Tibial nerve (tissue), 4 donors: ENCODE results near the gene CLPTM1.

Source experiments
- EP300 ChIP-seq, 2 donors: sonication (generic); formaldehyde crosslinking; IDR thresholded peaks; one replicate each; pipeline ENCODE4 v1.6.1; 2017; ENCODE audit warnings: antibody characterized with exemption in 2 of 2, mild to moderate bottlenecking in 1 of 2
- POLR2A ChIP-seq, 2 donors: fragments of 450-650 bp; IDR thresholded peaks; one replicate each; pipeline ENCODE4 v1.6.1; 2017; ENCODE audit warnings: antibody characterized with exemption in 2 of 2, mild to moderate bottlenecking in 2 of 2, moderate library complexity in 2 of 2
- TF ChIP-seq, protein P1 (sequence below), 5 experiments: fragments of 200-600 bp in 3 of 5; fragments of 450-650 bp in 2 of 5; sonication (generic) in 3 of 5; IDR thresholded peaks; one replicate each; pipeline ENCODE4 v1.5.1; 2016 to 2019; ENCODE audit warnings: antibody characterized with exemption in 5 of 5, mild to moderate bottlenecking in 3 of 5, moderate library complexity in 2 of 5

DNA sequence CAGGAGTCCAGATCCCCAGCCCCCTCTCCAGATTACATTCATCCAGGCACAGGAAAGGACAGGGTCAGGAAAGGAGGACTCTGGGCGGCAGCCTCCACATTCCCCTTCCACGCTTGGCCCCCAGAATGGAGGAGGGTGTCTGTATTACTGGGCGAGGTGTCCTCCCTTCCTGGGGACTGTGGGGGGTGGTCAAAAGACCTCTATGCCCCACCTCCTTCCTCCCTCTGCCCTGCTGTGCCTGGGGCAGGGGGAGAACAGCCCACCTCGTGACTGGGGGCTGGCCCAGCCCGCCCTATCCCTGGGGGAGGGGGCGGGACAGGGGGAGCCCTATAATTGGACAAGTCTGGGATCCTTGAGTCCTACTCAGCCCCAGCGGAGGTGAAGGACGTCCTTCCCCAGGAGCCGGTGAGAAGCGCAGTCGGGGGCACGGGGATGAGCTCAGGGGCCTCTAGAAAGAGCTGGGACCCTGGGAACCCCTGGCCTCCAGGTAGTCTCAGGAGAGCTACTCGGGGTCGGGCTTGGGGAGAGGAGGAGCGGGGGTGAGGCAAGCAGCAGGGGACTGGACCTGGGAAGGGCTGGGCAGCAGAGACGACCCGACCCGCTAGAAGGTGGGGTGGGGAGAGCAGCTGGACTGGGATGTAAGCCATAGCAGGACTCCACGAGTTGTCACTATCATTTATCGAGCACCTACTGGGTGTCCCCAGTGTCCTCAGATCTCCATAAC, 49.6 kb upstream of the CLPTM1 start, which contains the start of gene APOE:
- TF ChIP-seq, protein P1, sequence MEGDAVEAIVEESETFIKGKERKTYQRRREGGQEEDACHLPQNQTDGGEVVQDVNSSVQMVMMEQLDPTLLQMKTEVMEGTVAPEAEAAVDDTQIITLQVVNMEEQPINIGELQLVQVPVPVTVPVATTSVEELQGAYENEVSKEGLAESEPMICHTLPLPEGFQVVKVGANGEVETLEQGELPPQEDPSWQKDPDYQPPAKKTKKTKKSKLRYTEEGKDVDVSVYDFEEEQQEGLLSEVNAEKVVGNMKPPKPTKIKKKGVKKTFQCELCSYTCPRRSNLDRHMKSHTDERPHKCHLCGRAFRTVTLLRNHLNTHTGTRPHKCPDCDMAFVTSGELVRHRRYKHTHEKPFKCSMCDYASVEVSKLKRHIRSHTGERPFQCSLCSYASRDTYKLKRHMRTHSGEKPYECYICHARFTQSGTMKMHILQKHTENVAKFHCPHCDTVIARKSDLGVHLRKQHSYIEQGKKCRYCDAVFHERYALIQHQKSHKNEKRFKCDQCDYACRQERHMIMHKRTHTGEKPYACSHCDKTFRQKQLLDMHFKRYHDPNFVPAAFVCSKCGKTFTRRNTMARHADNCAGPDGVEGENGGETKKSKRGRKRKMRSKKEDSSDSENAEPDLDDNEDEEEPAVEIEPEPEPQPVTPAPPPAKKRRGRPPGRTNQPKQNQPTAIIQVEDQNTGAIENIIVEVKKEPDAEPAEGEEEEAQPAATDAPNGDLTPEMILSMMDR (IDR thresholded peaks at IDR 0.05): no peak
- no peak for TF ChIP-seq EP300 (IDR thresholded peaks at IDR 0.05)
- no peak for TF ChIP-seq POLR2A (IDR thresholded peaks at IDR 0.05)
